ENCODE results near the gene ZNF26.
A peak's percentile ranks its signal among the peaks of the same experiment; 100 is the strongest.
"Not testable (repeated sequence)": the region's sequence is repeated elsewhere in the genome, so short reads cannot be mapped to it uniquely, and the experiment has no call there.

The ZNF26 gene

GRCh38 chr12:132986001-132986884 lies at the start of gene ZNF26:
TSS of gene ZNF26 (plus strand) at chr12:132986367. CDS start at chr12:132986841, 474 bp downstream.
- H3K9ac ChIP-seq (ENCODE audit: low read length) = peak within 1 kb of the TSS; percentile 85
- H3K9me3 ChIP-seq (ENCODE audit: control insufficient read depth, insufficient read depth, low read depth, low read length) = peaks cover 65% of the 10 kb centered on the region
- H3K27ac ChIP-seq (ENCODE audit: low read depth, low read length) = peak within 1 kb of the TSS; percentile 7; the same call in 1 of the 2 replicates
- H3K36me3 ChIP-seq (ENCODE audit: control insufficient read depth, insufficient read depth, low read length) = peaks cover 9% of the 10 kb centered on the region
- H3K27me3 ChIP-seq (ENCODE audit: control insufficient read depth, insufficient read depth, low read length) = no peaks in the 10 kb centered on the region
- peak within 1 kb of the TSS; percentile 95 for H3K4me3 ChIP-seq (ENCODE audit: low read depth, low read length)
- no peaks in the 10 kb centered on the region for H3K4me1 ChIP-seq (ENCODE audit: control insufficient read depth, insufficient read depth, low read length)

- not testable (repeated sequence) for H3K27ac ChIP-seq (ENCODE audit: low read depth, low read length); H3K4me3 ChIP-seq (ENCODE audit: low read depth, low read length); H3K9ac ChIP-seq (ENCODE audit: low read length); H3K4me1 ChIP-seq (ENCODE audit: control insufficient read depth, insufficient read depth, low read length); H3K27me3 ChIP-seq (ENCODE audit: control insufficient read depth, insufficient read depth, low read length)
- Histone ChIP-seq H3K9me3 (ENCODE audit: control insufficient read depth, insufficient read depth, low read depth, low read length) (peaks cover 61% of the 10 kb centered on the region), H3K36me3 (ENCODE audit: control insufficient read depth, insufficient read depth, low read length) (peaks cover 28% of the 10 kb centered on the region)
These were observed 49.2 kb upstream of the ZNF26 start for GRCh38 chr12:132936921-132937320.

GRCh38 chr12:132937476-132937875 lies 48.7 kb upstream of the ZNF26 start:
- no peak overlapping the region for H3K4me3 ChIP-seq (ENCODE audit: low read depth, low read length)
- H3K9me3 ChIP-seq (ENCODE audit: control insufficient read depth, insufficient read depth, low read depth, low read length) = peaks cover 62% of the 10 kb centered on the region
- no peaks in the 10 kb centered on the region for H3K27me3 ChIP-seq (ENCODE audit: control insufficient read depth, insufficient read depth, low read length)
- H3K9ac ChIP-seq (ENCODE audit: low read length) = no peak overlapping the region
- H3K4me1 ChIP-seq (ENCODE audit: control insufficient read depth, insufficient read depth, low read length) = no peaks in the 10 kb centered on the region
- peaks cover 31% of the 10 kb centered on the region for H3K36me3 ChIP-seq (ENCODE audit: control insufficient read depth, insufficient read depth, low read length)
- H3K27ac ChIP-seq (ENCODE audit: low read depth, low read length) = no peak overlapping the region

- H3K9me3 ChIP-seq (ENCODE audit: control insufficient read depth, insufficient read depth, low read depth, low read length) = peaks cover 60% of the 10 kb centered on the region
- H3K4me1 ChIP-seq (ENCODE audit: control insufficient read depth, insufficient read depth, low read length); H3K27ac ChIP-seq (ENCODE audit: low read depth, low read length); H3K27me3 ChIP-seq (ENCODE audit: control insufficient read depth, insufficient read depth, low read length); H3K4me3 ChIP-seq (ENCODE audit: low read depth, low read length); H3K9ac ChIP-seq (ENCODE audit: low read length): not testable (repeated sequence)
- peaks cover 35% of the 10 kb centered on the region for H3K36me3 ChIP-seq (ENCODE audit: control insufficient read depth, insufficient read depth, low read length)
These were observed 47.4 kb upstream of the ZNF26 start for GRCh38 chr12:132938807-132939206.

GRCh38 chr12:132940071-132940719 lies 46.0 kb upstream of the ZNF26 start:
- H3K4me3 ChIP-seq (ENCODE audit: low read depth, low read length) = no peak overlapping the region
- peaks cover 60% of the 10 kb centered on the region for H3K9me3 ChIP-seq (ENCODE audit: control insufficient read depth, insufficient read depth, low read depth, low read length)
- no peak overlapping the region for H3K9ac ChIP-seq (ENCODE audit: low read length)
- no peaks in the 10 kb centered on the region for H3K4me1 ChIP-seq (ENCODE audit: control insufficient read depth, insufficient read depth, low read length)
- H3K27me3 ChIP-seq (ENCODE audit: control insufficient read depth, insufficient read depth, low read length) = no peaks in the 10 kb centered on the region
- peaks cover 49% of the 10 kb centered on the region for H3K36me3 ChIP-seq (ENCODE audit: control insufficient read depth, insufficient read depth, low read length)
- H3K27ac ChIP-seq (ENCODE audit: low read depth, low read length) = no peak overlapping the region

GRCh38 chr12:132941336-132941954 lies 44.7 kb upstream of the ZNF26 start:
- Histone ChIP-seq H3K9me3 (ENCODE audit: control insufficient read depth, insufficient read depth, low read depth, low read length) (peaks cover 68% of the 10 kb centered on the region), H3K36me3 (ENCODE audit: control insufficient read depth, insufficient read depth, low read length) (peaks cover 59% of the 10 kb centered on the region), H3K27ac (ENCODE audit: low read depth, low read length) (no peak overlapping the region), H3K27me3 (ENCODE audit: control insufficient read depth, insufficient read depth, low read length) (no peaks in the 10 kb centered on the region), H3K4me1 (ENCODE audit: control insufficient read depth, insufficient read depth, low read length) (no peaks in the 10 kb centered on the region), H3K4me3 (ENCODE audit: low read depth, low read length) (no peak overlapping the region), H3K9ac (ENCODE audit: low read length) (no peak overlapping the region)

- Histone ChIP-seq H3K36me3 (ENCODE audit: control insufficient read depth, insufficient read depth, low read length) (peaks cover 59% of the 10 kb centered on the region), H3K9ac (ENCODE audit: low read length) (no peak overlapping the region), H3K4me1 (ENCODE audit: control insufficient read depth, insufficient read depth, low read length) (no peaks in the 10 kb centered on the region), H3K4me3 (ENCODE audit: low read depth, low read length) (no peak overlapping the region), H3K9me3 (ENCODE audit: control insufficient read depth, insufficient read depth, low read depth, low read length) (peaks cover 72% of the 10 kb centered on the region), H3K27me3 (ENCODE audit: control insufficient read depth, insufficient read depth, low read length) (no peaks in the 10 kb centered on the region), H3K27ac (ENCODE audit: low read depth, low read length) (no peak overlapping the region)
These were observed 43.6 kb upstream of the ZNF26 start for GRCh38 chr12:132942611-132943010.

GRCh38 chr12:132945806-132946205 lies 40.4 kb upstream of the ZNF26 start:
- Histone ChIP-seq H3K4me1 (ENCODE audit: control insufficient read depth, insufficient read depth, low read length) (no peaks in the 10 kb centered on the region), H3K36me3 (ENCODE audit: control insufficient read depth, insufficient read depth, low read length) (peaks cover 66% of the 10 kb centered on the region), H3K9ac (ENCODE audit: low read length) (no peak overlapping the region), H3K27me3 (ENCODE audit: control insufficient read depth, insufficient read depth, low read length) (no peaks in the 10 kb centered on the region), H3K27ac (ENCODE audit: low read depth, low read length) (no peak overlapping the region), H3K4me3 (ENCODE audit: low read depth, low read length) (no peak overlapping the region), H3K9me3 (ENCODE audit: control insufficient read depth, insufficient read depth, low read depth, low read length) (peaks cover 91% of the 10 kb centered on the region)

GRCh38 chr12:132946246-132946820 lies 39.8 kb upstream of the ZNF26 start:
- no peak overlapping the region for H3K4me3 ChIP-seq (ENCODE audit: low read depth, low read length)
- no peaks in the 10 kb centered on the region for H3K27me3 ChIP-seq (ENCODE audit: control insufficient read depth, insufficient read depth, low read length)
- H3K4me1 ChIP-seq (ENCODE audit: control insufficient read depth, insufficient read depth, low read length) = no peaks in the 10 kb centered on the region
- H3K9me3 ChIP-seq (ENCODE audit: control insufficient read depth, insufficient read depth, low read depth, low read length) = peaks cover 91% of the 10 kb centered on the region
- no peak overlapping the region for H3K27ac ChIP-seq (ENCODE audit: low read depth, low read length)
- peaks cover 64% of the 10 kb centered on the region for H3K36me3 ChIP-seq (ENCODE audit: control insufficient read depth, insufficient read depth, low read length)
- no peak overlapping the region for H3K9ac ChIP-seq (ENCODE audit: low read length)

- Histone ChIP-seq H3K9me3 (ENCODE audit: control insufficient read depth, insufficient read depth, low read depth, low read length) (peaks cover 89% of the 10 kb centered on the region), H3K4me1 (ENCODE audit: control insufficient read depth, insufficient read depth, low read length) (no peaks in the 10 kb centered on the region), H3K27me3 (ENCODE audit: control insufficient read depth, insufficient read depth, low read length) (no peaks in the 10 kb centered on the region), H3K36me3 (ENCODE audit: control insufficient read depth, insufficient read depth, low read length) (peaks cover 45% of the 10 kb centered on the region), H3K27ac (ENCODE audit: low read depth, low read length) (no peak overlapping the region), H3K9ac (ENCODE audit: low read length) (no peak overlapping the region), H3K4me3 (ENCODE audit: low read depth, low read length) (no peak overlapping the region)
These were observed 37.8 kb upstream of the ZNF26 start for GRCh38 chr12:132948146-132949066.
